HG02798 (cell line): Measurements from ENCODE around the gene DTX3.
"Not testable (repeated sequence)": the region's sequence is repeated elsewhere in the genome, so short reads cannot be mapped to it uniquely, and the experiment has no call there.

Experiments used
- ATAC-seq: cut with Tn5 transposase; IDR thresholded peaks from one replicate; pipeline ENCODE4 v1.9.1; 2021; ENCODE audit warnings: mild to moderate bottlenecking; ENCODE audit not compliant: unreplicated experiment, poor library complexity

Gene DTX3

GRCh38 chr12:57656408-57656807 lies 51.8 kb downstream of the DTX3 start:
- ATAC-seq = not testable (repeated sequence)

- ATAC-seq = no peak
Measured at GRCh38 chr12:57657744-57658143, 53.1 kb downstream of the DTX3 start.

- ATAC-seq = no peak
Measured at GRCh38 chr12:57658890-57659289, 54.3 kb downstream of the DTX3 start.
